Activated CD4-positive, CD25-positive, alpha-beta regulatory T cell (primary cell): ENCODE data around the gene HS3ST2.
"Not testable (repeated sequence)": the region's sequence is repeated elsewhere in the genome, so short reads cannot be mapped to it uniquely, and the experiment has no call there.

Experiments
- DNase-seq, 4 experiments: peaks; one replicate each; lab custom pipeline; 2025; lab: John Stamatoyannopoulos, UW

HS3ST2 gene

DNA sequence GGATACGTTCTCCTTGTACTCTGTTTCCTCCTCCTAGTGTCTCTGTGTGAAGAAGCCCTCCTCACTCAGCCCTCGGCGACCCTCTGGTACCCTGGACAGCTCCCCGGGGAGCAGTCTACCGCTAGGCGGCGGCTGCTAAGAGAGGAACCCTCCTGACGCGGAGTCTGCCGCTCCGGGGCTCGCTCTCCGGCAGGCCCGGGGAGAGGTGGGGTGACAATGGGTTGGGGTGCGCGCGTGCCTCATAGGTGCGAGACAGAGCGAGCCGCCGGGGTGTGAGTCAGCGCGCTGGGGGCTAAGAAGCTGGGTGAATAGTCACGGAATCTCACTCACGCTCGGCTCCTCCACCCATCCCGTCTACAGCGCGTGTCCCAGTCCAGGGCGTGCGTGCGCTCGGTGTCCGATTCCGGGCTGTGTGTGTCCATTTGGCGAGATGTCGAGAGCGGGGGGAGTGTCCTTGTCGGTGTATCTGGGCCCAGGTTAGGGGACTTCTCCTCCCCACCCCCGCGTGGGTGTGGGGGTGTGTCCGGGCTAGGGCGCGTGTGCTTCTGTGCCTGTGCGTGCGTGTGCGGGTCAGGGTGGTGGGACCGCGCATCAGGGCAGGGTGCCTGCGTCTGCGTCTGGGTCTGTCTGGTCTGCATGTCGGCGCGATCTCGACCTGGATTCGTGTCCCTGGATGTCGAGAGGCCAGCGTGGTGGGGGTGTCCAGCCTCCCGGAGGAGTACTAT is 577 bp upstream of the HS3ST2 start:
- DNase-seq, result no peak

DNA sequence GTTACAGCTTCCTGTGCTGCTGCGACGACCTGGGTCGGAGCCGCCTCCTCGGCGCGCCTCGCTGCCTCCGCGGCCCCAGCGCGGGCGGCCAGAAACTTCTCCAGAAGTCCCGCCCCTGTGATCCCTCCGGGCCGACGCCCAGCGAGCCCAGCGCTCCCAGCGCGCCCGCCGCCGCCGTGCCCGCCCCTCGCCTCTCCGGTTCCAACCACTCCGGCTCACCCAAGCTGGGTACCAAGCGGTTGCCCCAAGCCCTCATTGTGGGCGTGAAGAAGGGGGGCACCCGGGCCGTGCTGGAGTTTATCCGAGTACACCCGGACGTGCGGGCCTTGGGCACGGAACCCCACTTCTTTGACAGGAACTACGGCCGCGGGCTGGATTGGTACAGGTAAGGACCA is 746 bp downstream of the HS3ST2 start:
- no peak for DNase-seq

DNA sequence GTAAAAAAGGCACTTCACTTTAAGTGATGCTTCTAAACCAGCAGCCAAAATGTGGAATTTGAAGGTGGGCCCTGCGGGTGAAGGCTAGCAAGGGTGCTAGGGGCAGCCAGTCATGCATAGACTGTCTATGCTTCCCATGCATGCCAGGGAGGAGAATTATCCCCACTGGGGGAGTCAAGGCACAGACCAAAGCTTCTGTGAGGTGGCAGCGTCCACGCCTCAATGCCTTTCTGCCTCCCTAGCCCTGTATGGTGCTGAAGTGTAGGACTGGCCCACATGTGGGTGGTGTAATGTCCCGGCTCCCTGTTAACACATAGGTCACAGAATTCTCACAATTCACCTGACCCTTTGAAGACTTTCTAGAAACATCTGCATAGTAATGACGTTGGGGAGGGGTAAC is 1.9 kb downstream of the HS3ST2 start:
- no peak for DNase-seq

DNA sequence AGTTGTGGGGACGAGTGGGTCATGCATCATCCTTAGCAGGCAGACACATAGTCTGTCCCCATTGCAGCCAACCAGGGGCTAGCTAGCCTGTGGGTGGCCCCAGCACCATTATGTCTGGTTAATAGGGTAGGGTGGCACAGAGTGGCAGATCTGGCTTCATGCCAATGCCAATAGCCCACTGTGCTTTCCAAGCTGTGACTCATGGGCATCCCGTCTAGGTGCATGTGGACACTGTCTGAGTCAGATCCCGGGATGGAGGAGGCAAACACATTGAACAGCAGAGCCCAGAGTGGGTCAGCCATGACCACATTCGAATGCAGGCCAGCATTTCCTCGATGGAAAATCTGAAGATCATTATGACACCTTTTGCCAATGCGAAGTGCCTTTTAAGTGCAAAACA is 2.5 kb downstream of the HS3ST2 start:
- DNase-seq, result no peak

DNA sequence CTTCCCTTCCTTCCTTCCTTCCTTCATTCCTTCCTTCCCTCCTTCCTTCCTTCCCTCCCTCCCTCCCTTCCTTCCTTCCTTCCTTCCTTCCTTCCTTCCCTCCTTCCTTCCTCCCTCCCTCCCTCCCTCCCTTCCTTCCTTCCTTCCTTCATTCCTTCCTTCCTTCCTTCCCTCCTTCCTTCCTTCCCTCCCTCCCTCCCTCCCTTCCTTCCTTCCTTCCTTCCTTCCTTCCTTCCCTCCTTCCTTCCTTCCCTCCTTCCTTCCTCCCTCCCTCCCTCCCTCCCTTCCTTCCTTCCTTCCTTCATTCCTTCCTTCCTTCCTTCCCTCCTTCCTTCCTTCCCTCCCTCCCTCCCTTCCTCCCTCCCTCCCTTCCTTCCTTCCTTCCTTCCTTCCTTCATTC is 4.8 kb downstream of the HS3ST2 start:
- not testable (repeated sequence) for DNase-seq

DNA sequence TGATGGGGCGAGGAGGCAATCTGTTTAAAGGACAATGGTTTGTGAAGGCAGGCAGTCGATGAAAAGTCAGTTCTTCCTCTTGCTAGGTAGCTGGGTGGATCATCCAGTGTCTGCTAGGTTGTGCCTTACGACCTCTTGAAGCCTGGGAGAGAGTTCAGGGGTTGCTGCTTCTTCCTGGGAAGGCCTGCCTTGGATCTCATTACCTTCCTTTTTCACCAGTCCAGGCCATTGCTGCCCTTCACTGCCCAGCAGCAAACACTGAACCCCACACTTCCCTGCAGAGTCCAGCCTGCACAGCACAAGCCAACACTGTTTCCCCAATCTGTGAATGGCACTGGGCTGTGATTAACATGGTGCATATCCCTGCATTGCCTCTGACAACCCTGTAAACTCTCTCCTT is 24.7 kb downstream of the HS3ST2 start:
- DNase-seq, result no peak

DNA sequence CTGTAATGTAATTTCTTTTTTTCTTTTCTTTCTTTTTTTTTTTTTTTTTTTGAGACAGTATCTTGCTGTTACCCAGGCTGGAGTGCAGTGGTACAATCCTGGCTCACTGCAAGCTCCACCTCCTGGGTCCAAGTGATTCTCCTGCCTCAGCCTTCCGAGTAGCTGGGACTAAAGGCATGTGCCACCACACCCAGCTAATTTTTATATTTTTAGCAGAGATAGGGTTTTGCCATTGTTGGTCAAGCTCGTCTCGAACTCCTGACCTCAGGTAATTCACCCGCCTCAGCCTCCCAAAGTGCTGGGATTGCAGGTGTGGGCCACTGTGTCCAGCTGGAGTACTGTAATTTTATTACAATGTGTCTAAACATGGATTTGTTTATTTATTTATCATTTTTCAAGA is 28.1 kb downstream of the HS3ST2 start:
- DNase-seq, result not testable (repeated sequence)

DNA sequence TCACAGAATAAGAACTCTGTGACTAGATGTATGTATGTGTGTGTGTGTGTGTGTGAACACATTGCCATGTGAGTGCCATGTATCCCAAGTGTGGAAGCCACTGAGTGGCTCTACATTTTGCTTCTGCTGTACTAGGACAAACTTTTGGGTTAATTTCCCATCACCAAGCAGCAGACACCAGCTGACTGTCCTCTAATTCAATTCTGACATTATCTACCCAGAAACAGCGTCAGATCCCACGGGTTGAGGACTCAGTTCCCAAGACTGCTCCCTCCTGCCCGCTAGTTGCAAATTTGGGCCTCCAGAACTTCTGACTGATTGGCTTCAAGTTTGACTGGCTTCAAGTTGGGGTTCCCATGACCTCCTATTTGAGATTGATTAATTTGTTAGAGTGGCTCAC is 29.2 kb downstream of the HS3ST2 start:
- no peak for DNase-seq

DNA sequence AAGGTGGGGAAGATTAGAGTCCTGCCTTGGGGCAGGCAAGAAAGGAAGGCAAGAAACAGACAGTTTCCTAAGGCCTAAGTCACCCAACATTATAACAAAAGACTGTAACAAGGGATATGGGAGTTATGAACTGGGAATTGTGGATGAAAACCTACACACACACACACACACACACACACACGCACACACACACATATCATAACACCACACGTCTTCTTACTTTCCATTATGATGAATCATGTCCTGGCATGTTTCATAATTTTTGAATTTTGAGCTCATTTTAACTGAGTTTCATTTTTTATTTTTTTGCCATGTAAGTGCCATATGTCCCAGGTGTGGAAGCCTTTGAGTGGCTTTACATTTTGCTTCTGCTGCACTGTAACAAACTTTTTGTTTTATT is 29.9 kb downstream of the HS3ST2 start:
- DNase-seq, result no peak

DNA sequence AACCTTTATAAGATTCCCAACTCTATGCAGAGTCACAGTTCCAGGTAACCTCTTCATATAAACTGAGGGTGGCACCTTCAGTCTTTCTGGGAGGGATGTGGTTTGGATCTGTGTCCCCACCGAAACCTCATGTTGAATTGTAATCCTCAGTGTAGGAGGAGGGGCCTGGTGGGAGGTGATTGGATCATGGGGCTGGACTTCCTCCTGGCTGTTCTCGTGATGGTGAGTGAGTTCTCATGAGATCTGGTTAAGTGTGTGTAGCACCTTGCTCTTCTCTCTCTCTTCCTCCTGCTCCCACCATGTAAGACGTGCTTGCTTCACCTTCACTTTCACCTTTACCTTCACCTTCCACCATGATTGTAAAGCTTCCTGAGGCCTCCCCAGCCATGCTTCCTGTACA is 30.5 kb downstream of the HS3ST2 start:
- DNase-seq, result no peak

DNA sequence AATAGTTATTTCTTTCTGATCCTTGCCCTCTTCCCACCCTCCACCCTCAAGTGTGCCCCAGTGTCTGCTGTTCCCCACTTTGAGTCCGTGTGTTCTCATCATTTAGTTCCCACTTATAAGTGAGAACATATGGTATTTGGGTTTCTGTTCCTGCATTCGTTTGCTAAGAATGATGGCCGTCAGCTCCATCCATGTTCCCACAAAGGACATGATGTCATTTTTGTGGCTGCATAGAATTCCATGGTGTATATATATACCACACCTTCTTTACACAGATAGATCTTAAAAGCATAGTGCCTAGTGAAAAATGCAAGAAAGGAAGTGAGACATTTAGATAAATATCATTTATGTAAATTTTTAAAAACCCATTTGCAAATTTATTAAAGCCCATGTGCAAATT is 33.1 kb downstream of the HS3ST2 start:
- DNase-seq, result no peak

DNA sequence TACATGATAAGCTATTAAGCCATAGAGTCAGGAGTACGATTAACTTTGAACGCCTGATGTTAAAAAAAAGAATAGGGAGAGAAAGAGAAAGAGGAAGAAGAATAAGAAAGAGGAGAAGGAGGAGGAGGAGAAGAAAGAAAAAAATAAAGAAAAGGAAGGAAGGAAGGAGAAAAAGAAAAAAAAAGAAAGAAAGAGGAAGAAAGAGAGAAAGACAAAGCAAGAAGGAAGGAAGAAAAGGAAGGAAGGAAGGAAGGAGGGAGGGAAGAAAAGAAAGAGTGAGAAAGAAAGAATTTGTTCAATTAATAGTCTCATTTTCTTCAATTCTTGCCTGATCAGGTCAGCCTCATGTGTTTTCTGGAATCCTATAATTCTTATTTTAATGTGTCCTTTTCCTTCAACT is 33.7 kb downstream of the HS3ST2 start:
- DNase-seq, result no peak

DNA sequence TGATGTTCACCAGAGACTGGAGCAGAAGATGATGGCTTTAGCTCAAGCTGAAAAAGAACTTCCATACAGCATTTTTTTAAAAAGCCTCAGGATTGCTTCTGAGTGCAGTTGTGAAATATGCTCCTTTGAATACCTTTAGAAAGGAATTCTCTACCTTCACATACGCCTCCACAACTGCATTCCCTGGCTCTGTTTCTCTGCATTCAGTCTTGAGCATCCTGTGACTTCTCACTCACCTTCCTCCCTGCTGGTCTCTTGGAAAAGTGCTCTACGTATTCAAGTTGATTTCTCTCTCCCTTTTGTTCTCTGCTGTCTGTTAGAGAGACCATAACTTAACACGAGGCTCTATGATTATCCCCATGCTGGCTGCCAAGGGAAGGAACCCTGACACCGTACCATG is 34.5 kb downstream of the HS3ST2 start:
- DNase-seq, result no peak

DNA sequence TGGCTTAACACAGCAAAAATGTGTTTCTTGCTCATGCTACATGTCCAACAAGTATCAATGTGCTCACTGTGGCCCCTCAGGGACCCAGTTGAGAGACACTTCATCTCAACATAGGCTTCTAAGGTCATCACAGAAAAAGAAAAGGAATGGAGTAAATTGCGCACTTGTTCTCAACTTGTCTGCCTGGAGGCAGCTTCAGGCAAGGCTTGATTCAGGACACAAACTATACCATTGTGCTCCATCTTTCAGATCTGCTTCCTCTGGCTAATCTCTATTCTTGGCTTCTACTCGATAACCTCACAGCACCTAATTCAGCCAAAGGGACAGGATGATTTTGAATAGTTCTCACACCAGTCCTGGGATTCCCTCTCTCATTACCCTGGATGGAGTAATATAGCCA is 35.6 kb downstream of the HS3ST2 start:
- DNase-seq, result no peak

DNA sequence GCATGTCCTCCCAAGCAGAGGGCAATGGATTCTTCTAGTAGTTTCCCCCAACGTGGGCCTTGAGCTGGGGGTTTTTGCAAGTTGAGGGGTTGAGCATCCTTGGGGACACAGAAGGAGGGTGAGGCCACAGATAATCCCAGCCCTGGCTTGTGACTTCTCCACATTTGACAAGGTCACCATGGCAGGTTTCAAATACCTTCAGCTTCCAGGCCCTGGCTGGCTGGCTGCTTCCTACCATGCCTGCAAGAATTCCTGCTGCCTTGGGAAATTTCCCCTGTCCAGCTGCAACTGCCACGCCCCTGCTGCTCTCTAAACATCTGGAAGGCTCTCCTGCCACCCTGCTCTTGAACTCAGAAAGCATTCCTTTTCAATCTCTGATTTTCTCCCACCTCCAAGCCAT is 41.3 kb downstream of the HS3ST2 start:
- DNase-seq, result no peak

DNA sequence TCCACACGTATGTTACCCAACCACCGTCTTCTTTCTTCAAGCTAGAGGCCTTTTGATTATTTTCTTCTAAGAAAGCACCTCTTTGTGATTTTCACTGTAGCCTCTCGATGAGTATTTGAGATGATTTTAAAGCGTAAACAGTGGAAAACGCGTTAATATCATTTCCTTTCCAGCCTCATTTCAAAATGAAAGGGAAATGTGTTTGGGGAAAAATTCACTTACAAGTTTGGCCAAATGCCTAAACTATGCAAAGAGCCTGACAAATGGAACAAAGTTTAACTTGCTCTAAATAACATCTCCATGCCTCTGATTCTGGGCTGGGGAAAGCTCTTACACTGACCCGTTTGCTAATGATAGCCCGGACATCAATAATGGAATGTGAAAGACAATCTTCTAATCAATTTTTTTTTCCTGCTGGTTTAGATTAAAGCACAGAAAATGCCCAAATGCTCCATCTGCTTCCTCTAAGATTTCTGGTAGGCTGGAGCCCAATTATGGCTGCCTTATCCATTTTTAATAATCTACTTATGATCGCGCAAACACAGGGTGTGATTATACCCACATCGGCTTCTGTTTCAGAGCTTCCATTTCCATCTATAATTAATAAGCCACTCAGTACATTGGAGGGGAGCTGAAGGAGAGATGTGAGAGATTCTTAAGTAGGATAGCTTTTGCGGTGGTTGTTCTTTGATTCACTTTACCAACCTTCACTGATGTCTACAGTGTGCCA is 43.5 kb downstream of the HS3ST2 start:
- no peak for DNase-seq

DNA sequence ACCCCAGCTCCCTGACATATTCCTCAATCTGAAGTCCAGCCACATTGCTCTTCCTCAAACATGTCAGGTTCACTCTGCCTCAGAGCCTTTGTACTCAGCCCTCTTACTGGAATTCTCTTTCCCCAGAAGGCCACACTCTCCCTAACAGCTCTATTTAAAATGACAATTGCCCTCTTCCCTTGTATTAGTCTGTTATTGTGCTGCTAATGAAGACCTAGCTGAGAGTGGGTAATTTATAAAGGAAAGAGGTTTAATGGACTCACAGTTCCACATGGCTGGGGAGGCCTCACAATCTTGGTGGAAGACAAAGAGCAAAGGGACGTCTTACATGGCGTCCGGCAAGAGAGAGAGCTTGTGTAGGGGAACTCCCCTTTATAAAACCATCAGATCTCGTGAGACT is 46.0 kb downstream of the HS3ST2 start:
- no peak for DNase-seq

DNA sequence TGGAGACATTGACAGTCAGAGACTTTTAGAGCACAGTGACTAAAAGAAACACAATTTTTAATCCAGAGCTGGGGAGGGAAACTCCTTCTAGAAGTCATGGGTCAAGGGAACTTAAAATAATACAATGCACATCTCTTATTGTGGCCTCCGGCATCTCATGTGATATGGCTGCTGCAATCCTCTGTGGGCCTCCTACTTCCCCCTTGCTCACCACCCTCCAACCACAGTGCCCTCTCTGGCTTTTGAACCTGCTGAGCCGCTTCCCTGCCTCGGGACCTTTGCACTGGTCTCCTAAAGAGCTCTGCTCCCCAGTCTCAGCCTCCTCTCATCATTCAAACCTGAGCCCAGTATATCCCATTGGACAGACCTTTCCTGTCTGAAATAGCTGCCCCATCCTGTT is 47.6 kb downstream of the HS3ST2 start:
- no peak for DNase-seq

DNA sequence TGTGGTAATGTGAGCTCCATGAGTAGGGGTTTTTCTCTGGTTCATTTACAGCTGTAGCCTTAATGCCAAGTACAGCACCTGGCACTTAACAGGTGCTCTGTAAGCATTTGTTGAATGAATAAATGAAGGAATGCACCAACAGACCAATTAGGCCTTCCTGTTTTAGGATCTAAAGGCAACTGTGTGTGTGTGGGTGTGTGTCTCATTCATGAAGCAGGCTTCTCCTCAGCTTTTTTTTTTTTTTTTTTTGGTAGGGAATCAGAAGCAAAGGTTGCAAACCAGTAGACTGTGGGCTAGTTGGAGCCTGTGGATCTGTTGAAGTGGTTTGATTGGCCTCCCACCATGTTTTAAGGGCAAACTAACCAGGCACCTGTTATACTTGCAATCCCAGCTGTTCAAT is 48.1 kb downstream of the HS3ST2 start:
- DNase-seq, result no peak

DNA sequence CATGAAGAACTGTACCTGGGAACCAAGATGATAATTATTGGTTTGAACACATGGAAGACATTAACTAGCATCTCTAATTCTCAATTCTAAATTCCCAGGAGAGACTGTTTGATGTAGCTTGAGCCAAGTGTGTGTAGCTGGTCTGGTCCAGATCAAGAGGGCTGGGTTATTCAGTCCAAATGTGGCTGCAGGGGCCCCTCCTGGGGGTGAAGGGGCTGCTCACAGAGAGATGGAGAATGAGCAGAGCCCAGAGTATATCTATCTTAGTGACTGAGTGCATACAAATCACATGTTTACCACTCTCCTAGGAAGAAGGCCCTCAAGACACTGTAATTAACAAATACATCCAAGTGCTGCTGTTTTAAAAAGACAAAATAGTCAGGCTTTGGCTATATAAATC is 50.4 kb downstream of the HS3ST2 start:
- no peak for DNase-seq

DNA sequence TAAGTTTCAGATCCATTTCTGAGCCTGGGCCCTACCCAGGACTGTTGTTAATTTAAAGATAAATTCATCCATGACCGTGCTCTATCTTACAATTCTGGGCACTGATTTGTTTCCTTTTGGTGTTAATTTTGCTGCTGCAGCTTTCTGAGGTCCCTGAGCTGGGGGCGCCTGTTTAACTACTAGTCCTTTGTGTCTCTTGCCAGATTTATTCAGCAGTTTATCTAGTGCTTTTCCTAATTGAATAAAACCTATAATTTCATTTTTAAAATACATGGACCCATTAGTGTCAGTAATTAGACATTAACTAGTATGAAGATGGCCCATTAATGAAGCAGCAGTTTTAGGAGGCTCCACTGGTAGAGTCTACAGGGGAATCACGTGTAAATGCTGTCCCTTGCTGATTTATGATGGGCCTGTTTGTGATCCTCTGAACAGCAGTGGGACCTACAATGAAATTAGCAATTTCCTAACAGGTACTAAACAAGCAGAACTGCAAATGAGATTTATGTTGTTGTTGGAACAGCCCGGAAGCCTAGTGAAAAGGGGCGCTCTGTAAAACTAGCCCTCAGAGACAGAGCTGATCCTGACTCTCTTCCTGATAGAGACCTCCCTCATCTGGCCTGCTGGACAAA is 54.7 kb downstream of the HS3ST2 start:
- DNase-seq, result no peak

DNA sequence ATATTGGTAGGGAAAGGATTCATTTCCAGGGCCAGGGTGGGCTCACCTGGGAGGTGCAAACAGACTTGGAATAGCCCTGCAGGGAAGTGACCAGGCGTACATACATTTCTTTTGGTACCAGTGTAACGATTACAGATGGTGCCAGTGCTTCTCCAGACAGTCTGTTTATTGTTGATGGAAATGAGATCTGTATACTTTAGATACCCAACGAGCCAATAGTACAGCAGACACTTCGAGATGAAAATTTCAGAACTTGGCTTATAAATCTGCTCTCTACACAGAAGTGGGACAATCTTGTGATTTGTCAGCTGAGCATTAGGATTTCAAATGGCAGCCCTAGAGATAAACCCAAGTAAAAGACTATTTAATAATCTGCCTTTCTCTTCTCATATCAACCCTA is 57.9 kb downstream of the HS3ST2 start:
- DNase-seq, result no peak

DNA sequence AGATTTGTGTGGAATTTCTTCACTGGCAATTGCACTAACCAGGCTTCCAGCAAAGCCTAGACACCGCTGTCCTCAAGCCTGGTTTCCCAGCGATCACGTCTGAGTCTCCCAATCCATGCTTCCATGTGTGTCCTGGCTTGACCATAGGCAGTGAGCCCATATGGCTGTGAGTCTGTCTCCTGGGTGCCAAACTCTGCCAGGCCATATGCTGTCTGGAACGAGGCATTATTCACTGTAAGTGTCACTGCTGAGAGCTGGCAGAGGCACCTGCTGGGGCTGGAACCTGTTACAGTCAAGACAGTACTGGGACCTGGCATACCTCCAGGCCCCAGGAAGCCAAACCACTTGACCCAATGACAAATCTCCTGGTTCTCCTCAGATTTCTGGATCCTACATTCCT is 60.4 kb downstream of the HS3ST2 start:
- no peak for DNase-seq

DNA sequence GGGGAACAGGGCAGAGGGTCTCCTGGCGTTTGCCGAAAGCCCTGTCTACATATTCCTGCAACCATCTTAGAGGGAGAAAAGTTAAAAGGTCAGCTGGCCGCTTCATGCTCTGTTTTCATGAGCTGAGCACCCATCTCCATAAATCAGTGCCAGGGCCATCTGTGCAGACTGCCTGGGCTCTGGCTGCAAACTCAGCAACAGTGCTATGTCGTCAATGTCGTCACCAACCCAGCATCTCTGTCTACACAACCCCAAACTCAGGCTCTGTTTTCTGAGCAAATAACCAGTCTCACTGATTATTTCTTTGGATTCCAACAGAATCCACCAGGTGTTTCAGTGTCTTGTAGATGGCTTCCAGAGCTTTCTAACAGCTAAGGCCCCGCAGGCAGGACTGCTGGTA is 65.0 kb downstream of the HS3ST2 start:
- no peak for DNase-seq
